Activated CD4-positive, alpha-beta T cell treated with anti-CD3 and anti-CD28 coated beads, Interleukin-2, amount 10 ng/mL, durations not matched to agents 7 days and 5 days (primary cell): ENCODE results near the gene MED31. TPM values are rescaled to one million over a fixed set of nuclear protein-coding genes. Genes with fewer than 3 reads are reported as not detected.
"Not testable (repeated sequence)": the region's sequence is repeated elsewhere in the genome, so short reads cannot be mapped to it uniquely, and the experiment has no call there.

ENCODE experiments used
- CTCF ChIA-PET: fragments of 350-600 bp; sonication (Branson Sonifier 250); formaldehyde crosslinking; loops from one replicate; lab custom pipeline; 2021; ENCODE audit warnings: antibody characterized with exemption; lab: Charles Lee
- POLR2A ChIA-PET: fragments of 350-600 bp; sonication (Branson Sonifier 250); formaldehyde crosslinking; loops from one replicate; lab custom pipeline; 2021; ENCODE audit warnings: antibody characterized with exemption; lab: Charles Lee
- DNase-seq: peaks from one replicate; pipeline ENCODE4 v3.0.0-alpha.2; 2020
- H3K27ac Mint-ChIP-seq: one replicate; pipeline ENCODE4 v1.8.0; 2021; ENCODE audit warnings: mild to moderate bottlenecking, moderate library complexity, mixed read lengths
- H3K27me3 Mint-ChIP-seq: one replicate; pipeline ENCODE4 v1.8.0; 2021; ENCODE audit warnings: mixed read lengths
- H3K36me3 Mint-ChIP-seq: one replicate; pipeline ENCODE4 v1.8.0; 2021; ENCODE audit warnings: low read depth, mixed read lengths
- H3K4me1 Mint-ChIP-seq: one replicate; pipeline ENCODE4 v1.8.0; 2021; ENCODE audit warnings: mixed read lengths
- H3K4me3 Mint-ChIP-seq: one replicate; pipeline ENCODE4 v1.8.0; 2021; ENCODE audit warnings: mild to moderate bottlenecking, moderate library complexity, mixed read lengths
- H3K9me3 Mint-ChIP-seq: one replicate; pipeline ENCODE4 v1.8.0; 2021; ENCODE audit warnings: mixed read lengths
- microRNA-seq: library from miRNA; unstranded; fragments of <30 nt; microRNA quantifications from one replicate; pipeline ENCODE4 v1.2.0, GENCODE V29; 2021; ENCODE audit warnings: borderline microRNAs expressed, borderline replicate concordance
- total RNA-seq, 2 experiments: library from RNA; stranded (reverse); gene quantifications; one replicate each; pipeline ENCODE4 v1.2.3, GENCODE V29; 2021

The MED31 gene
- total RNA-seq, 2 experiments from 2014 or later, result 19.4 to 20.3 TPM

GRCh38 chr17:6596081-6596480 is 55.3 kb downstream of the MED31 start:
- no peak for DNase-seq
- ChIA-PET POLR2A (no interaction called here), CTCF (no interaction called here)
- Mint-ChIP-seq H3K9me3 (no peaks in the 10 kb centered on the region), H3K27ac (no peak overlapping the region), H3K36me3 (peaks cover 18% of the 10 kb centered on the region), H3K4me1 (no peaks in the 10 kb centered on the region), H3K4me3 (no peak overlapping the region), H3K27me3 (no peaks in the 10 kb centered on the region)

- CTCF ChIA-PET, POLR2A ChIA-PET, DNase-seq, H3K4me3 Mint-ChIP-seq, H3K4me1 Mint-ChIP-seq, H3K9me3 Mint-ChIP-seq, H3K27me3 Mint-ChIP-seq, H3K27ac Mint-ChIP-seq: not testable (repeated sequence)
- peaks cover 25% of the 10 kb centered on the region for H3K36me3 Mint-ChIP-seq
These were observed 58.0 kb downstream of the MED31 start for GRCh38 chr17:6593371-6593770.

Small RNAs within 50 kb of the gene (microRNA-seq; reads per million reads assigned to microRNA genes)
- gene MIR4520-1 (not detected), gene MIR4520-2 (not detected)

Other genes with a start within 250 kb of the MED31 start
- gene AIPL1, start 216.5 kb downstream of the MED31 start, total RNA-seq, result not detected
- 10 to 100 TPM; 16.4 to 22.0 TPM for gene PIMREG, start 207.2 kb downstream of the MED31 start, total RNA-seq
- under 1 TPM; 0.33 to 0.37 TPM for gene PITPNM3, start 95.0 kb downstream of the MED31 start, total RNA-seq
- 10 to 100 TPM; 16.3 to 17.6 TPM for gene KIAA0753, start 10.9 kb downstream of the MED31 start, total RNA-seq
- 10 to 100 TPM; 49.0 to 69.0 TPM for gene TXNDC17, start 10.5 kb downstream of the MED31 start, total RNA-seq
- 1 to 10 TPM; 1.9 to 2.5 TPM for gene C17orf100, start 157 bp upstream of the MED31 start, total RNA-seq
- gene SLC13A5, start 61.8 kb upstream of the MED31 start, total RNA-seq, result not detected
- gene XAF1, start 104.4 kb upstream of the MED31 start, total RNA-seq, result 100 to 1,000 TPM; 446 to 497 TPM
- 1 to 10 TPM; 7.8 to 8.9 TPM for gene FBXO39, start 124.6 kb upstream of the MED31 start, total RNA-seq
- not detected for gene TEKT1, start 180.1 kb upstream of the MED31 start, total RNA-seq